Left forelimb (tissue), 1 donor: Measurements from ENCODE around the gene NHSL1.

ENCODE experiments used
- DNase-seq: peaks from one replicate; pipeline ENCODE4 v3.0.0-alpha.2; 2018; ENCODE audit warnings: low spot score

NHSL1 gene

DNA sequence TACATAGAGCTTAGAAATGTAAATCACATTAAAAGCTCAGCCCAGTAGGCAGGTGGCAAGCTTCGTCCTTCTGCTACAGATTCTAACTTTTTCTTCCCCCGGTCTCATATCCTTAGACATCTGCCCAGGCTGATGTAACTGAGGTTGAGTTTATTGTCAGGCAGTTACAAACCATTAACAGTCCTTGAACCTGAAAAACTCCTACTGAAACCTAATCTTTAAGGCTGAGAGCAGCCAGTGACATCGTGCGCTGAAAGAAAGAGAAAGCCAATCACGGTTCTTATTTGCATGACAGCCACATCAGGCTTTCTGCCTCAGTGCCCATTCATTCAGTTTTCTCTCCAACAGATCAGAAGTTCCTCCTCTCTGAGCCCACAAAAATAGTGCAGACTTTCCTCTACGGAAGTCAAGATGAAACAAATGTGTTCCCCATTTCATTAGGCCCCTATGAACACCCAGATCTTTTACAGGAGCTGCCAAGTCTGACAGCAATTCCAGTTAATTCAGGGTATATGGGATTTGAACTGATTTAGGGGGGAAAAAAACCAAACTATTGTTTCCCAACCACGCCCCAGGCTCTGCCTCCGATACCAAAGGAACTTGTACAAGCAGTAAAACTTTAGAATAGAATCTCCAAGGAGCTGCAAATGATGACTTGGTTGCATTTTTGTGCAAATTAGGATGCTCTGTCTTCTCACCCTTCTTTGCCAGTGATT, at the start of gene NHSL1:
Gene NHSL1, minus strand, starts transcription at position 192 of the 716 bp plus-strand sequence. CDS start 204 bp downstream, outside the sequence.
- DNase-seq = no peak

GRCh38 chr6:138546733-138547185, 47.5 kb upstream of the NHSL1 start:
- DNase-seq = no peak

DNA sequence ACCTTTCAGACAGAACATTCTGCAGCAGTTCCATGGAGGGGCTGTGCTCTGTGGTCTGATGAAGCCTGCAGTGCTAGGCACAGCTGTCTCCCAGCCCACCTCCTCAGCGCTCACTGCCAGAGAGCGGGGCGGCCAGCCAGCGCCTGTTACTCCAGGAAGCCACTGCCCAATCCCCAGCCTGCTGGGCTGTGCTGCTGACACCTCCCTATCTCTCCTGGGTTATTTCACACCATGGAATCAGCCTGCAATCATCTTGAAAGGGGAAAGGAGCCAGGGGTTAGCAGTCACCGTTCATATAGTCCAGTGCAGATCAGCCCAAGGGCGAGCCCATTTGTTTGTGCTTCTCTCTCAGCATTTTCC, 46.3 kb upstream of the NHSL1 start:
- peak; percentile 91 for DNase-seq

- no peak for DNase-seq
Observed at GRCh38 chr6:138544501-138544900, 45.2 kb upstream of the NHSL1 start.

DNA sequence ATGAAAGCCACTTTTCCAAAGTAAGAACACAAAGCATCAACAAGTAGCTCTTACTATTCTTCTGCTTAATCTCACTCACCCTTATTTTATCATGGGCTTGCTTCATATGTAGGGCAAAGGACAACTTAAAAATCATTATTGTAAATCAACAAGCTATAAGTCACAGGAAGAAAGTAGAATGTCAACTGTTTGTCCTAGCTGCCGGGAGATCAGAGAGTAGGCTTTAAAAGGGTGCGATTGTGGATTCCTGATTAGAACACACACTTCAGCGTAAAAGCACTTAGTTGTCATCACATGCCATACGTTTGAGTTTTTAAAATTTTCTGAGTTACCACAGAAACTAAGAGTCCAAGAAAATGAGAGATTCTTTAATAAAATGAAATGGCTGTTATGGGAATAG, 44.4 kb upstream of the NHSL1 start:
- DNase-seq = no peak

DNA sequence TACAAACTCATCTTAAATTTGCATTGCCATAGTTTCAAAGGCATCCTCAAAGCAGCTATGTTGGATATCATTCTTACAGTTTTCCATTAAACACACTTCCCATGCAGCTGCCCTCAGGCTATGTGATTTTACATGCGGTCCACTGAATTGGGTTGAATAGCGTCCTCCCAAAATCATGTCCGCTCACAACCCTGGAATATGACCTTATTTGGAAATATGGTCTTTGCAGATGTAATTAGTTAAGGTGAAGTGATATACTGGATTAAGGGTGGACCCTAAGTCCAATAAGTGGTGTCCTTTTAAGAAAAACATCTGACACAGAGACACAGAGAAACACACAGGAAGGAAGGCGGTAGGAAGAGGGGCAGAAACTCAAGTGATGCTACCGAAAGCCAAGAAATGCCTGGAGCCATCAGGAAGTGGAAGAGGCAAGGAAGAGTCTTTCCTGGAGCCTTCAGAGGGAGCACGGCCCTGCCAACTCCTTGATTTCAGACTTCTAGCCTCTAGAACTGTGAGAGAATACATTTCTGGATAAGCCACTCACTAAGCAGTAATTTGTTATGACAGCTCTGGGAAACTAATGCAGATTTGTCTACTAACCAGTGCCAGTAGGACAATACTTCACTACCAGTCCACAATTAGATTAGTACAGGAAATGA, 42.7 kb upstream of the NHSL1 start:
- no peak for DNase-seq

DNA sequence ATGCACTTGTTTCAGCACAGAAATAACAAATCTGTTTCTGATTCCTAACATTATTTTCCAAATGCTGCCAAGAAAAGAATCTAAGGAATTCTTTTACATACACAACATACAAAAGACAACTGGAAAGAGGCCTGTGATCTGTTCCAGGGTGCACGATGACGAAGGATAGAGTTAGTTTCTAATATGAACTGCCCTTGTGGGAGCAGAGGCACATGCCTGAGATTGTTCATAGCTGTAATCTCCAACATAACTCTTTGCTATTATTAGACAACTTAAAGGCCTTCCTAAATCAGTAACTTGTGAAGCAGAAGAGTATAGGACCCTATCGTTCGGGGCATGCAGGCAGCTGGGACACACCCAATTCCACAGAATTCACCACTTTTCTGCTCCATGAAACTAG, 41.2 kb upstream of the NHSL1 start:
- DNase-seq = no peak

- no peak for DNase-seq
Observed at GRCh38 chr6:138539876-138540275, 40.6 kb upstream of the NHSL1 start.

DNA sequence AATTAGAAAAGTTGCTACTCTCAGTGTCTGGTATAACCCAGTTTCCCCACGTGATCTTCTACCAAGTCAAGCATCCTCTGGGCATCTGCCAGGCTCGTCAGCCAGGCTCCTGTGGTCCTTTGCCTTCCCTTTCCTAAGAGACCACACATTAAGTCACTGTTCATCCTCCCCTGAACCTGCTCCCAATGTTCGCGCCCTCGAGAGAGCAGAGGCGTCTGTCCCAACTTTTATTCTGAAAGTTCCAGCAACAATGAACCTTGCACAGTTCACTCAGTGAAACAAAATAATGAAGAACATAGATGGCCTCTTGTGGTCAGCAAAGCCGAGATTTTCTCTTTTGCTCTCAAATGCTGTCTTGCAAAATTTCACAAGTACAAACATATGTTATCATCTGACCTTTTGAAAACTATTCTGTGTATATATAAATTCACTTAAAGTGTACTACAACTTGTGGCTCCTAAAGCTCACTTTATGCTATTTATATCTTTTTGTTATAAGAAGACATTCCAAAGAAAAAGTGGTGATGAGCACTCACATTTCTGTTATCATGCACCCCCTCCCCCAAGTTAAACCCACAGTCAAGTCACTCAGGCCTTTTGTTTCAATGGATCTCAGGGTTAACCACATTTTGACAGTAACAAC, 39.2 kb upstream of the NHSL1 start:
- DNase-seq = no peak

GRCh38 chr6:138537106-138537505, 37.8 kb upstream of the NHSL1 start:
- DNase-seq = no peak

DNA sequence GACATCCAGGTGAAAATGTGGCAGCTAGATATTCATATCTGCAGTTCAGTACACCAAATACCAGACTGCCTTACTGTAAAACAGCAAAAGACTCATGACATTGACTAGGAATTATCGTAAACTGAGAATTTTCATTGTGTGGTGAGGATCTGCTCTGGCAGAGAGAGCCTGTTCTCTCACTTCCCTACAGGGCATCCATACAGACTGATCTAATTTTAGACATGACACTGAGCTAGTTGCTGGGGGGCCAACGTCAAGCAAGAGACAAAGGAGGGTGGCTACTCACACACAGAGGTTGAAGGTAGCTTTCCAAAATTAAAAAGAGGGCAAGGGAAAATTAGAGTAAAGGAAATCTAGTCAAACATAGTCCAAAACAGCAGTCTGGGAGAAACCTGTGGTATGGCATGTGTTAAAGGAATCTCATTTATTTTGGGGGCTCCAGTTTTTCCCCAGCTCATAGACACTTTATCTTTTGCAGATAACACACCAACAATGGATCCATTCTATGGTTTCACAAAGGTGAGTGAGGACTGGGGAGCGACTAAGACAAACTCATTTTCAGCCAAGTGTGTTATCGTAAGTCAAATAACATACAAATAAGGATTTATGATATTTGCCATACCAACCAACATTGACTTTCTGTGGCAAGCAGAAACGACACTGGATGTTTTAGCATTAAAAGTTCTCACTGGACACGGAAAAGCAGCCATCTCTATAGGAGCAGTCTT, 36.6 kb upstream of the NHSL1 start:
- no peak for DNase-seq

GRCh38 chr6:138533667-138534066, 34.4 kb upstream of the NHSL1 start:
- DNase-seq = no peak

DNA sequence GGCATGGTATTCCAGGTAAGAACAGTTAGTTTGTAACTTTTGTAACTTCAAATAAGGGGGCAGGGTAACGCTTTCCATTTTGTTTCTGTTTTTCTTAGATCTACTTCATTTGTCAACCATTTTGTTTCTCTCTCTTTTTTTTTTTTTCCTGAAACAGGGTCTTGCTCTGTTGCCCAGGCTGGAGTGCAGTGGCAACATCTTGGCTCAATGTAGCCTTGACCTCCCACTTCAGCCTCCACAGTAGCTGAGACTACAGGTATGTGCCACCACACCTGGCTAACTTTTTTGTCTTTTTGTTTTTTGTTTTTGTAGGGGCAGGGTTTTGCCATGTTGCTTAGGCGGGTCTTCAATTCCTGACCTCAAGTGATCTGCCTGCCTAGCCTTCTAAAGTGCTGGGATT, 32.1 kb upstream of the NHSL1 start:
- DNase-seq = no peak

GRCh38 chr6:138529478-138529877, 30.2 kb upstream of the NHSL1 start:
- no peak for DNase-seq

DNA sequence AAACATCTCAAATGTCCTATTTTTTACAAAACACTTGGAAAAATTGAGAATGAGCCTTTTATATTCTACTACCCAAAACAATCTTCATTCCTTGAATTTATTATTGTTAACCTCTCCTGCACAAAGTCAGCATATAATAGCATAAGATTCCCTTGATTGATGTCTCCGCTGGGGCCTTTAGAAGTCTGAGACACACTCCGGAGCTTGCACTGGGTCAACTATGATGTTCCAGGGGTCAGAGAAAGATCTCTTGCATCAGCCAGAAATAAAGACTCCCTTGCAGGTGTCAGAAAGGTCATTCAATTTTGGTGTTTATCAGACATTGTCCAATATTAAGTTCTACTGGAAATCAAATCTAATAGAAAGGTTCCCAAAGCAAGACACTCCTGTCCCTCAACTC, 29.7 kb upstream of the NHSL1 start:
- no peak for DNase-seq

DNA sequence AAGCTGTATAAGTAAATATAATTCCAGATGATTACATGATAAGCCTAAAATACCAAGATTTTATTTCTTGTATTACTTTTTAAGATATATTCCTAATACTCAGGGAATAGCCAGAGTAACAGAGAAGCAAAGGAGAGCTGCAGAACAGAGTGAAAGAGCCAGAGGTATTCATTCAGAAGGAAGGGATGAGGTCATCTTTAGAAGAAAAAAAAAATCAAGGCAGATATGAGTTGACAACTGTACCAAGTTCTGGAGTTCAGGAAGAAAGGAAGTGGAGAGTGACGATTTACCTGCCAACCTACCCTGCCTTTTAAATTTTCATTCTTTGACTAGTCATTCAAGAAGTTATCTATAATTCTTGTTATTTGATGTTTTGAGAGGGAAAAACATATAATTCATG, 28.8 kb upstream of the NHSL1 start:
- no peak for DNase-seq

DNA sequence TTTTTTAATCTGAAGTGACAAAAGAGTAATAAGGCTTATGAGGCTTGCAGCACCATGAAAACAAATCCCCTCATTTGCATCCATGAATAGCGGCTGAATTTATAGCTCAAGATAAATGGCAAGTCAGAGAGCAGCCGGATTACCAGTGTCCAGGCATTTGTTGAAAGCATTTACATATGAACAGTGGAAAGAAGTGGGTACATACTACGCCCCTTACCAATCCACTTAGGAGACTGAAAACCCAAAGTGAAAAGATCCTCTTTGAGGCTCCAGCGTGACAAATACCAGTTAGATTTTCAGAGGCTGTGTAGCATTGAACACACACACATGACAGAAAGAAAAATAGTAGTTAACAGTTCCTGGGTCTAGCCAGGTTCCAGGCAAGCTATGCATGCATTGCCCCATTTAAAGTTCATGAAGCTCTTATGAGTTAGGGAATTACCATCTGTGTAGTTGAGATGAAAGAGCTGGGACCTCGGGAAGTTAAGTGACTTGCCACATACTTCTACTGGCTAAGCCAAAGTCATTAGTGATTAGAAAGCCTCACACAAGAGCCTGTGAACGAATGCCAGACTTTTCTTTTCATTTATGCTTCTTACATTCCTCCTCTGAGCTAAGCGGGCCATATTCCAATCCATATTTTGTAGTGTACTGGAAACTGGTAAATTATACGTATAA, 28.3 kb upstream of the NHSL1 start:
- DNase-seq = no peak

- no peak for DNase-seq
Observed at GRCh38 chr6:138526822-138527235, 27.5 kb upstream of the NHSL1 start.

GRCh38 chr6:138525355-138525754, 26.1 kb upstream of the NHSL1 start:
- no peak for DNase-seq

DNA sequence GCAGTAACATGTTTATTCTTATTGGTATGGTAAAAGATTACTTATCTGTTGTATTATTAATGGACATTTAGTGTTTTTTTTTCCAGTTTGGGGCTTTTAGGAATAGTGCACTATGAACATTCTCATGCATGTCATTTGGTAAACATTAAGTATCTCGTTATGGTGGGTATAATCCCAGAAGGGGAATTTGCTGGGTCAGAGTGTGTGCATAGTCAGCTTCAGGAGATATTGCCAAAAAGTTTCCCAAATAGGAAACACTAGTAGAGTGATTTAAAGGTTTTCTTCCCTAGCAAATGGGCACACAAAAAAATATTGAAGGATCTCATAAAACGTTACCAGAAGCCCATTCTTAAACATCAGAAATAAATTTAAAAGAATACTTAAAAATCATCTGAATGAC, 25.2 kb upstream of the NHSL1 start:
- DNase-seq = no peak

DNA sequence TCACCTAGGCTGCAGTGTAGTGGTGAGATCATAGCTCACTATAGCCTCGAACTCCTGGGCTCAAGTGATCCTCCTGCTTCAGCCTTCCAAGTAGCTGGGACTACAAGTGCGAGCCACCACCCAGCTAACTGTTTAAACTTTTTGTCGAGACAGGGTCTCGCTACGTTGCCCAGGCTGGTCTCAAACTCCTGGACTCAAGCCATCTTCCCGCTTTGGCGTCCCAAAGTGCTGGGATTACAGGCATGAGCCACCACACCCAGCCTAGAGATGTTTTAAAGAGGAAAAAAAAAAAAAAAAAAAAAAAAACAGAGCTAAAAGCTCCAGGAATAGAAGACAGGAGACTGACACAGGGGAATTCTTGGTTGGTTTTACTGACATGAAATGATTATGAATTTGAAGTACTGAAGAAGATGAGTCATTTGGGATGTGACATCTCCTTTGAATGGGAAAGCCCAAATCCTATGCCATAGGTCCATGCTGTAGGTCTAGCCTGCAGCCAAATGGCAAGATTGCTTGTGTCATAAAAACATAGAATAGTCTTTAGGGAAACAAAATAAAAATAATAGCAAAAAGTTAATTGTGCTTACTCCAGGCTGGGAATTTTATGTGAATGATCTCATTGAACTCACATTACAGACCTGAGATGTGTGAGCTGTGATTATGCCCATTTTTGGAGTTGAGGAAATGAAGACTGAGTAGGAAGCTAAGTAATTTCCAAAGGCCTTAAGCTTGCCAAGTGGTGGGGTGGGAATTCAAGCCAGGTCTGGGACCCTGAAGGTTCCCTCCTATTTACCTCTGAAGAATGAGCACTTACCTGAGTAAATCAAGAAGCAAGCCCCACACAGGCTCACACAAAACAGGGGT, 24.3 kb upstream of the NHSL1 start:
- DNase-seq = no peak
